Measurements from ENCODE around the gene SIN3B.
A peak's percentile ranks its signal among the peaks of the same experiment; 100 is the strongest.

SIN3B gene

GRCh38 chr19:16889366-16889882 lies 60.2 kb downstream of the SIN3B start:
- DNase-seq (ENCODE audit: low read depth): no peak

- DNase-seq (ENCODE audit: low read depth): no peak
Measured at GRCh38 chr19:16889883-16890460, 60.8 kb downstream of the SIN3B start.

GRCh38 chr19:16890461-16891184 lies 61.4 kb downstream of the SIN3B start:
- no peak for DNase-seq (ENCODE audit: low read depth)

- no peak for DNase-seq (ENCODE audit: low read depth)
Measured at GRCh38 chr19:16891696-16892382, 62.6 kb downstream of the SIN3B start.

GRCh38 chr19:16892436-16892835 lies 63.2 kb downstream of the SIN3B start:
- no peak for DNase-seq (ENCODE audit: low read depth)

- DNase-seq (ENCODE audit: low read depth): no peak
Measured at GRCh38 chr19:16892868-16893685, 63.9 kb downstream of the SIN3B start.

GRCh38 chr19:16893686-16893989 lies 64.4 kb downstream of the SIN3B start:
- DNase-seq (ENCODE audit: low read depth): no peak

- DNase-seq (ENCODE audit: low read depth): no peak
Measured at GRCh38 chr19:16894080-16894479, 64.9 kb downstream of the SIN3B start.

GRCh38 chr19:16895467-16896145 lies 66.4 kb downstream of the SIN3B start:
- DNase-seq (ENCODE audit: low read depth): no peak

GRCh38 chr19:16896146-16897028 lies 67.2 kb downstream of the SIN3B start:
- no peak for DNase-seq (ENCODE audit: low read depth)

GRCh38 chr19:16897029-16897855 lies 68.0 kb downstream of the SIN3B start:
- peak; percentile 35 for DNase-seq (ENCODE audit: low read depth)

- DNase-seq (ENCODE audit: low read depth): no peak
Measured at GRCh38 chr19:16897856-16898161, 68.6 kb downstream of the SIN3B start.

- no peak for DNase-seq (ENCODE audit: low read depth)
Measured at GRCh38 chr19:16898361-16899015, 69.3 kb downstream of the SIN3B start.

- no peak for DNase-seq (ENCODE audit: low read depth)
Measured at GRCh38 chr19:16899566-16900075, 70.4 kb downstream of the SIN3B start.

- DNase-seq (ENCODE audit: low read depth): no peak
Measured at GRCh38 chr19:16901491-16902175, 72.4 kb downstream of the SIN3B start.

GRCh38 chr19:16902545-16902944 lies 73.3 kb downstream of the SIN3B start:
- no peak for DNase-seq (ENCODE audit: low read depth)

GRCh38 chr19:16903347-16903746 lies 74.1 kb downstream of the SIN3B start:
- no peak for DNase-seq (ENCODE audit: low read depth)

GRCh38 chr19:16904599-16904998 lies 75.4 kb downstream of the SIN3B start:
- DNase-seq (ENCODE audit: low read depth): no peak

- DNase-seq (ENCODE audit: low read depth): no peak
Measured at GRCh38 chr19:16908759-16909158, 79.6 kb downstream of the SIN3B start.
